HG03520 (cell line): Measurements from ENCODE around the gene CCDC85B.

ENCODE experiments used
- ATAC-seq: cut with Tn5 transposase; IDR thresholded peaks from one replicate; pipeline ENCODE4 v1.9.1; 2021; ENCODE audit warnings: mild to moderate bottlenecking, moderate library complexity; ENCODE audit not compliant: unreplicated experiment

The CCDC85B gene

DNA sequence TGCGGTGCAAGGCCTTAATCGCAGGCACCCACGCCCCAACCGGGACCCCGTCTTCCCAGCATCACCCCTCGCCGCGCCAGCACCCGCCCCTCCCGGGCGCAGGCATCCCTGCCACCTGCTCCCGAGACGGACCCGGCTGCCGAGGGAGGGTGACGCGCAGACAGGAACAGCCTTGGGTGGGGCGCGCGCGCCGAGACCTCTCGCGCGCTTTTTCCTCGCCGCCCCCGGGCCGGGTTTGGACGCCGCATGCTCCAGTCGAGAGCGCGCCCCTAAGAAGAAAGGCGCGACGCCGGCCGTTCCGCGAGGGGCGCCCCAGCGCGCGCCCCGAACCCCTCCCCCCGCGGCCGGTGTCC, 33.0 kb upstream of the CCDC85B start:
- peak; percentile 1 for ATAC-seq

DNA sequence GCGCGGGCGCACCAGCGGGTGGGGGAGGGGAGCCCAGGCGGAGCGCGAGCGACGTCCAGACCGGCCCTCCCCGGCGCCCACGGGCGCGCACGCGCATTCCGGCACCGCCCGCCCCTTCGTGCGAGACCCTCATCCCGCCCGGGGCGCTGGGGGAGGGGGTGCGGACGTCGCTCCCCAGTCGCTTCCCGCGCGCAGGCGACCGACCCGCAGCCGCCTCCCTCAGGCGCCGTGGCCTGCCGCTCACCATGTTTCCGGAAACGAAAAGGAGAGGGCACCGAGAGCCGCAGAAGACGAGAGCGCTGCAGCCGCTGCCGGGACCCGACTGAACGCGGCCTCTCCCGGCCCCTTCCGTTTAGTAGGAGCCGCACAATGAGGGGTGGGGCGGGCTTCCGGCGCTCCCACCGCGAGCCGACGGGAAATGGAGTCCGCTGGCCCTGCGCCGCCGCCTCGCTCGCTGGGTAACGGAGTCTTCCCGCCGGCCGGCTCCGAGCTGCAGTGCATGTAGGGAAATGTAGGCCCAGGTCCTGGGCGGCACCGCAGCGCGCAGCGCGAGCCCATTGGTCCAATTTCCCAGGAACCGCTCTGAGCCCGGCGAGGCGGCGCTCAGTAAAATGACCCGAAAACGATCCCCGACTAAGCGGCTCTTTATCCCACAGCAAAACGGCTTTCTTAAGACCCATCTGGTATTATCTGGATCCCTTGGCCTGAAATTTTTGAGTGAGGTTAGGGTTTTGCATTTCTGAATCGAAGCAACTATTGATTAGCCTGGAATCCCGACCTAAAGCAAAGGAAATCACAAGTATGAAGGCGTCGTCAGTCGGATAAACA, 32.4 kb upstream of the CCDC85B start, which contains the start of gene CFL1:
Gene CFL1 (minus strand): TSS at position 328 of the 828 bp plus-strand sequence. CDS start 81 bp downstream, at position 247.
- peak; percentile 43 for ATAC-seq

DNA sequence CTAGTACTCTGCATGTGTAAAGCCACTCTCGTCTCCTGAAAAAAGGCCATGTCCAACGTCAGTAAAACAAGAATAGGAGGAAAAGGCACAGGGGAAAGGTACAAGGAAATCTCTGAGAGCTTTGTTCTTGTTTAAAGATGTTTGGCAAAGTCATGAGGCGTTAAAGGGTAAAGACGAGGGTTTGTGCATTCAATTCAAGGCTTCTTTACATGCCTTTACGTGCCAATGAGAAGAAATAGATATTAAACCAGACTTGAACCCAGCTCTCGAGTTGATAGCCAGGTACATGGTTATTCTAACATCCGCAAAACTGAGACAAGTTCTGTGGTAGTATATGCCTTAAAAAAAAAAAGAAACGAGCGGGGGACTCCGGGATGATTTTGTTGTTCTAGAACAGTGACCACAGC, 31.8 kb upstream of the CCDC85B start:
- no peak for ATAC-seq

DNA sequence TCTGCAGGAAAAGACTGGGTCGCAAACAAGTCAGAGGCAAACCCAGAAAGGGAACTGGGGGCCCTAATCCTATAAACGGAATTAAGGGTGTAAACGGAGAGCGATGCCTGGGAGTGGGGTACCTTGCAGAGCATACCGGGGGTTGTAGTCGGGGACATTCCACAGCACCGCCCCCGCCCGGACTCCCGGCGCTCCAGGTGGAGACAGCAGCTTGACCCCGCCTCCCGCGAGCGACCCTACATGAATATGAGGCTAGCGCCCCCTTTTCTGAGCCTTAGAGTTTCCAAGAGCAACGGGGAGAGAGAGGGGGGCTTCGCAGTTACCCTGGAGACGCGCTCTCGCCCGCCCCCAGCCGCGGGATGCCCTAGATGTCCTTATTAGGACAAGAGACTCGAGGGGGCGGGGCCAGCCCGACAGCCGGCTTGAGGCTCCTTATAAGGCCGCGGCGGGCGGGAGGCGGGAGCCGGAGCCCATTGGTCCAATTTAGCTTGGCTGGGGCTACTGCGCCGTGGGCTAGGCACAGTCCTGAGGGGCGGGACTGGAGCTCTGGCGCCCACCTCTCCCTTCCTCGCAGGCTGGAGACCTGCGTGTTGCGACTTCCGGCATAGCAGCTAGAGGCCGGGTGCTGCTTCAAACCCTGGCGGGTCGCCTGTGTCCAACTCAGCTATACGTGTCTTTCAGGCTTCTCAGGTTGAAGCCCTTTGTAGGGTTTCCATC, 31.2 kb upstream of the CCDC85B start:
- peak; percentile 45 for ATAC-seq

DNA sequence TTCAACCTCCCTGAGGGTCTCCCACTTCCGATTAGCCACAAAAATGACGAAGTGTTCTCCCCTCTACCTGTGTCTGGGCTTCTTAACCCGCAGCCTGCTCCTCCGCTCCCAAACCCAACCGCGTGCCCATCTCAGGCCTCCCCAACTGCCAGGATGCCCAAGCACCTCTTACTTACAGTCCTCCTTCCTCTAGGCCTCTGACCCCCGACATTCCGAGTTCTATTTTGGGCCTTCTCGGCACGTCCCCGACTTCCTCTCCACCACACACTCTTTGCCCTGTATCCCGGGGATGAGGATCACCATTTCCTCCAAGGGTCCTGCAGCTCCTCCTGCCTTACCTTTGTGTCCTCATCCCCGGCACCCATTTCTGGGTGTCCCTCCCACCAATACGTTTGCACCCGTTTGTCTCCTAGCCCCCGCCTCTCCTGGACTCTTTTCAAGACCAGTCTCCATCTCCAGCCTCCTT, 30.6 kb upstream of the CCDC85B start:
- no peak for ATAC-seq

DNA sequence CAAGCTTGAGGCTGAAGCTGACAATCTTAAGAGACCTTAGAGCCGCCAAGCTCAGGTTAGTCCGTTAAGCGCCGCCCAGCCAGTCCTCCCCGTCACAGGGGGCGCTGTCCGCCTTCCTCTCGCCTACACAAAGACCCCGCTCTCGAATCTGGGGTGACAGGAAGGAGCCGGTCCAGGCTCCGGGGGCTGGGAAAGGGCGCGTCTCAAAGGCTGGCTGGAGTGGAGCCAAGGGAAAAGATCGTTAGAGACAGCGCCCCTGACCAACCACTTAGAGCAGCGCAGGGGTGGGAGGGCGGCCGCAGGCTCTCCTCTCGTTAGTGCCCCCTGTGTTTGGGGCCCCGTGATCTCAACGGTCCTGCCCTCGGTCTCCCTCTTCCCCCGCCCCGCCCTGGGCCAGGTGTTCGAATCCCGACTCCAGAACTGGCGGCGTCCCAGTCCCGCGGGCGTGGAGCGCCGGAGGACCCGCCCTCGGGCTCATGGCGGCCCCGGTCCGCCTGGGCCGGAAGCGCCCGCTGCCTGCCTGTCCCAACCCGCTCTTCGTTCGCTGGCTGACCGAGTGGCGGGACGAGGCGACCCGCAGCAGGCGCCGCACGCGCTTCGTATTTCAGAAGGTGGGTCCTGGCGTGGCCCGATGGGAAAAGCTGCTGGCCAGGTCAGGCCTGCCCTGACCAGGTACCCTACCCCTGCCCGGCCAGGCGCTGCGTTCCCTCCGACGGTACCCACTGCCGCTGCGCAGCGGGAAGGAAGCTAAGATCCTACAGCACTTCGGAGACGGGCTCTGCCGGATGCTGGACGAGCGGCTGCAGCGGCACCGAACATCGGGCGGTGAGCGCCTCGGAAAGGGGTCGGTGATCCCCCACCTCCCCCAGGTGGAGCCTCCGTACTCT, 30.0 kb upstream of the CCDC85B start, which contains the start of gene MUS81:
Gene MUS81 (plus strand): TSS at position 156 of the 887 bp plus-strand sequence. CDS start 321 bp downstream, at position 477.
- ATAC-seq = no peak

DNA sequence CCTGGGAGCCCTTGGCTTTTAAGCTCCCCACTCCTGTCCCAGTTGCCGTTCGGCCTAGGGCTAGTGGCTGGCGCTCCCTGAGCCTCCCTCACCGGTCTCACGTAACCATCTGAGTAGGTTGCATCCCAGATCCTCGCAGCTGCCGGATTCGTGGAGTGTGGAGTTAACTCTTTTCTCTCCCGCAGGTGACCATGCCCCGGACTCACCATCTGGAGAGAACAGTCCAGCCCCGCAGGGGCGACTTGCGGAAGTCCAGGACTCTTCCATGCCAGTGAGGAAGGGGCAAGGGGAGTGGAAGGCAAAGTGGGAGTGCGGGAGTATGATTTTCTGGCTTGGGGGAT, 29.3 kb upstream of the CCDC85B start:
- no peak for ATAC-seq

DNA sequence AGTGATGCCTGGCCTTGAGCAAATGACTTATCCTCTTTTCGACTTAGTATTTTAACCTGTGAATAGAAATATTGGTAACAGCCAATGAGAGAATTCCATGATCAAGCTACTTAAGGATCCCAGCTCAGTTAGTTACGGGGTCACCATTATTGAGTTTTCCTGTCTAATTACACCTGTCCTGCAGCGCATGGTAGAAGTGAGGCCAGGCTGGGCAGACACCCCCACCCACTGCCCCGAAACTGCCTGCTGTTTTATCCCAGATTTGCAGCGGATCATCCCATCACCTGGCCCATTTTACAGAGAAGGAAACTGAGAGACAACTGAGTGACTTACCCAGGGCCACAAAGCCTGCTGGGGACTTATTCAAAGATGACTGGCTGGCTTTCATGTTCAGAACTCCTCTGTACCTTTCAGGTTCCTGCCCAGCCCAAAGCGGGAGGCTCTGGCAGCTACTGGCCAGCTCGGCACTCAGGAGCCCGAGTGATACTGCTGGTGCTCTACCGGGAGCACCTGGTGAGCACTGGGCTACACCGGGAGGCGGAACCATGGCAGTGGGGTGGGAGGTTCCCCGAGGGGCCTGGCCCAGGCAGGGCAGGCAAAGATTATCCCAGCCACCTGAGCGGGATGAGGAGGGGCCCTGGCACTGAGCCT, 28.8 kb upstream of the CCDC85B start:
- no peak for ATAC-seq

DNA sequence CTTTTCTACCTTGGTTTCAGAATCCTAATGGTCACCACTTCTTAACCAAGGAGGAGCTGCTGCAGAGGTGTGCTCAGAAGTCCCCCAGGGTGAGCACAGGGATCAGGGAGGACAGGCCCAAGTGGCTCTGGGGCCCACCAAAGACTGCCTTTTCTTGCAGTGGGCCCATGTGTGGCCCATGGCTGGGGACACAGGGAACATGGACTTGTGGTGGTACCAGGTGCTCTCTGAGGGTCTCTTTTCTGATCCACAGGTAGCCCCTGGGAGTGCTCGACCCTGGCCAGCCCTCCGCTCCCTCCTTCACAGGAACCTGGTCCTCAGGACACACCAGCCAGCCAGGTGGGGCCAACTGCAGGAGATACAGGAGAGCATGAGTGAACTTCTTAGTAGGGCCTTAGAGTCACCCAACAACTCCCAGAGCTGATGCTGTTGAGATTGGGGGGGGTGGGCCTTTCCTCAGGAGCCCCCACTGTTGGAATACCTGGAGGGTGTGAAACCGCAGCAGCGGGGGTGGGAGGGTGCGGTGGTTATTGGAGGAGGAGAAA, 28.2 kb upstream of the CCDC85B start:
- no peak for ATAC-seq

DNA sequence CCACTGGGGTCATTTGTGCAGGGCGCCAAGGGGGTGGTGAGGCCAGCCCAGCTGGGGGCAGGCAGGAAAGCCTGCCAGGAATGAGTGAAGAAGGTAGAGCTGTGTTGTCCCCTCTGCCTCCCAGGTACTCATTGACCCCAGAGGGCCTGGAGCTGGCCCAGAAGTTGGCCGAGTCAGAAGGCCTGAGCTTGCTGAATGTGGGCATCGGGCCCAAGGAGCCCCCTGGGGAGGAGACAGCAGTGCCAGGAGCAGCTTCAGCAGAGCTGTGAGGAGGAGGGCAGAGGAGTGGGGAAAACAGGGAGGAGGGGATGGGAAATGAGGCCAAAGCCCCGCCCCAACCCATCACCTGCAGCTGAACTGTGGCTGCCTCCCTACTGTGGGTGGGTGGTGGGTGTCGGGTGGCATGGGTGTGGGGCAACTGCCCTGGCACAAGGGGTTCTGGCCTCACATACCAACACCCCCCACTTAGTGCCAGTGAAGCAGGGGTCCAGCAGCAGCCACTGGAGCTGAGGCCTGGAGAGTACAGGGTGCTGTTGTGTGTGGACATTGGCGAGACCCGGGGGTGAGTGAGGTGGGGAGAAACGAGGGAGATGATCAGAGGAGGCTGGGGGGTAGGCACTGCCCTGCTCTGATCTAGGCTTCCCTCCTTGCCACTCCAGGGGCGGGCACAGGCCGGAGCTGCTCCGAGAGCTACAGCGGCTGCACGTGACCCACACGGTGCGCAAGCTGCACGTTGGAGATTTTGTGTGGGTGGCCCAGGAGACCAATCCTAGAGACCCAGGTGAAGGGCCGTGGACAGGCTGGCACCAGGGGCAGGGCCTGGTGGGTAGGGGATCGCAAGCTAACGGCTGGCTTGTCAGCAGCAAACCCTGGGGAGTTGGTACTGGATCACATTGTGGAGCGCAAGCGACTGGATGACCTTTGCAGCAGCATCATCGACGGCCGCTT, 27.3 kb upstream of the CCDC85B start:
- no peak for ATAC-seq

DNA sequence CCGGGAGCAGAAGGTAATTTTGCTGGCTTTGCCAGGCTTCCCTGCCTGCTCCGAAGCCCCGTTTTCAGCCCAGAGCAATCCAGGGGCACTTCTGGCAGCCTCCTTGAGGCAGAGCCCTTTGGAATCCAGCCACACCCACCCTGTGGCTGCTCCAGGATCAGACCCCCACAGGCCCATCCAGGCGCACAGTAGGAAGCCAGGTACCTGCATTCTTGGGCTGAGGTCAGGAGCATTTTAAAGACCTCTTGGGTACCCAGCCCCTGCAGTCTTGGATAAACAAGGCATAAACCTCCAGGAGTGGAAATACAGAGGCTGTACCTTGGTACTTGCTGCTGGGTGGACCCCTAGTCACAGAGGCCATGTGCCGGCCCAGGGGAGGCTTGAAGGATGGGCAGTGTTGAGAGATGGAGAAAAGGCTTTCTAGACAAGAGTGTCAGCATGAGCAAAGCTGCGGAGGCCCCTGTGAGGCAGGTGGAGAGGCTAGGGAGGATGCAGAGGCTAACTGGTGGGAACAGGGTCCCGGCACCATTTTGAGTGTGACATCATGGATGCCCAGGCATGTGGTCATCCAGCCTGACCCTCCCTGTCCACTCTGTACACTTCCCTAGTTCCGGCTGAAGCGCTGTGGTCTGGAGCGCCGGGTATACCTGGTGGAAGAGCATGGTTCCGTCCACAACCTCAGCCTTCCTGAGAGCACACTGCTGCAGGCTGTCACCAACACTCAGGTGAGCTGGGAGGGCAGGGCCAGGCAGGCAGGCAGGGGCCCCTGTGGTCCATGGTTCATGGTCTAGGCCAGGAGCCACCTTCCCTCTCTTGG, 26.4 kb upstream of the CCDC85B start:
- no peak for ATAC-seq

DNA sequence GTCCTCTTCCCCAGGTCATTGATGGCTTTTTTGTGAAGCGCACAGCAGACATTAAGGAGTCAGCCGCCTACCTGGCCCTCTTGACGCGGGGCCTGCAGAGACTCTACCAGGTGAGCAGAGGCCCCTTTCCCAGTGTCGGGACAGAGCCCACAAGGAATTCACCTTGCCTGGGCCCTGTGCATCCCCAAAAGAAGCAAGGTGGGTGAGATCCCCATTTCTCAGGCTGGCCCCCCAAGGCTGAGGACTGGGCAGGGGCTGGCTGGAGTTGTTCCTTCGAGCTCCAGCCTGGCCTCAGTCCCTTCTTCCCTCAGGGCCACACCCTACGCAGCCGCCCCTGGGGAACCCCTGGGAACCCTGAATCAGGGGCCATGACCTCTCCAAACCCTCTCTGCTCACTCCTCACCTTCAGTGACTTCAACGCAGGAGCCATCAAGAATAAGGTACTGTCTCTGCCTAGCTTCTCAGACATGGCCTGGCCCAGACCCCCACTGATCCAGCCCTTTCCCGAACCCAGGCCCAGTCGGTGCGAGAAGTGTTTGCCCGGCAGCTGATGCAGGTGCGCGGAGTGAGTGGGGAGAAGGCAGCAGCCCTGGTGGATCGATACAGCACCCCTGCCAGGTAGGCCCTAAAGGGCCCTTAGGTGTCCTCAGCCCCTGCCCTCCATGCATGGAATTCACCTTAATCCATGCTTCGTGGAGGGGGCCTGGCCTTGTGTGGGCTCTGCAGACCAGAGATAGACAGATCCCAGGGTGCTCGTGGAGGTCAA, 25.6 kb upstream of the CCDC85B start:
- ATAC-seq = no peak

DNA sequence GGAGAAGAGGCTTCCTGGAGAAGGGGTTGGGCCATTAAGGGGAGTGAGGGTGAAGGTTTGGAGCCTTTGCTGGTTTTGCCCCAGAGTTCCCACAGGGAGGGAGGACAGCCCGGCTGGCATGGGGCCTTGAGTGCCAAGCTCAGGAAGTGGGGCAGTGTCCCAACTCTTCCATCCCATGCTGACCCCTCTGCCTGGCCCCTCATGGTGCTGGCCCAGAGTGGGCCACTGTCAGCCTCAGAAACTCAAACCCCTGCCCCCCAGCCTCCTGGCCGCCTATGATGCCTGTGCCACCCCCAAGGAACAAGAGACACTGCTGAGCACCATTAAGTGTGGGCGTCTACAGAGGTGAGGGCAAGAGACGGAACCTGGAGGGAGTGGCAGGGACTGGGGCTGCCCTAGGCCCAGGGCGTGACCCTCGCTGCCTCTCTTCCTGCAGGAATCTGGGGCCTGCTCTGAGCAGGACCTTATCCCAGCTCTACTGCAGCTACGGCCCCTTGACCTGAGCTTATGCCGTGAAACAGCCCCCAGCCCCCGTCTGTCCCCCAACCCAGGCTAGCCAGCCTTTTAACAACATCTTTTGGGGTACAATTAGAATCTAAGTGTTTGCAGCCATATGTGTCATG, 24.8 kb upstream of the CCDC85B start:
- ATAC-seq = no peak

DNA sequence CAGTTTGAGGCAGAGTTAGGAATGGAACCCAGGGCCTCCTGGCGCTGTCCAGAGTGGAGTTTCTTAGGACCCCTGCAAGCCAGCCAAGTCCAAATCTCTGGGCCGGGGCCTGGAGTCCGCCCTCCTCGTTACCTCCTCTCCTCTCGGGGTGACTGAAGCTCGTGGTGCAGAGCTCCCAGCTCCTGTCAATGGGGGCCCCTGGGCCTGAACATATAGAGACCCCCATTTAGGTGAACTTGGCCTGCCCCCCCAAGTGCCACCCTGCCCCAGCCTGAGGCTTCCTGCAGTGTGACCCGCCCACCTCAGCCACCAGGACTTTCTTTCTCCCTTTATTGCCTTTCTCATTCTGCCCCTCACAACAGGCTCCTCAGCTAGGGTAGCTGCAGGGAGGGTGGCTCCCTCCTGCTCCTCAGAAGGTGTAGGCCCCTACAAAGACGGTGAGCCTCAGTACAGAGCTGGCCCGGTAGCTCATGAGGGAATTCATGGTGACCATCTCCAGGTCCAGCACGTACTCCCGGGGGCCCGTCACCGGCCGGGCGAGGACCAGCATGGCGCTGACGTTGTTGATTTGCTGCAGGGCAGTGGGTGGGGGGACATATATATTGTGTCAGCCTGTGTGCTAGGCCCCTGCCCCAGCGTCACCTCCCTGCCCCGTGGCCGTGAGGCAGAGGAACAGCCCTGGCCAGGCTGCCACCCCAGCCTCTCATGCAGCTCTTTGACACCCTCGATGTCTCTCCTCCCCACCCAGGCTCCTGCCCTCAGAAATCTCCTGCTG, 23.8 kb upstream of the CCDC85B start:
- no peak for ATAC-seq

DNA sequence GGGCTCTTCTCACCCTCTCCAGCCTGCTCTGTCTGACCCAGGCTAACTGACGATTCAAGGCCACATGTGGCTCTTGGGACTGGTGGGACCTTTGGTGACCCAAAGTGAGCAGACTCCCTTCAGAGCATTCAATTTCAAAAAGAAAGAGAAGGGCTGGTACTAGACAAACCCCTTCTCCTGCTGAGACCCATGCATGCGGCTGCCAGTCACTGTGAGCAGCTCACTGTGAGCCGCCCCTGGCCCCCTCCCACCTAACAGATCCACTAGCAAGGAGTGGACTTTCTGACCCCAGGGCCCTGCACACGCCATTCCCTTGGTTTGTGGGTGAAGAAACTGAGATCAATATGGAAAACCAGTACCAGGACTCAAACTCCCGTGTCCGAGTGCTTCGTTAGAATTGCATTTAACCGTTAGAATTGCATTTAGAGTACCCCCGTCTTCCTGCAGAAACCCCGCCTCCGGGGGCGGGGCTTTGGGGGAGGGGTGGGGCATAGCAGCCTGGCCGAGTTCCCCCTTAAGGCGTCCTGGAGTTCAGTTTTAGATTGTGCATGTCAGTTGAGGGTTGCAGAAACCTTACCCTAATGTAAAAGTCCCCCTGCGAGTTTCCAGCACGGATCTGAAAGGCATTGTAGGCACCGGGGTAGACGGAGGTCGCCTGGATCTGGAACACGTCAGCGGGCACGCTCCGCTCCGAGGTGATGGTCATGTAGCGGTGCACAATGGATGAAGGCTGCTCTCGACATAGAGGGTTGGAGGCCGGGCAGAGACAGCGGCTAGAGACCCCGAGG, 23.0 kb upstream of the CCDC85B start:
- ATAC-seq = no peak
